ENCODE measurements around the gene SPESP1. TPM values are rescaled to one million over a fixed set of nuclear protein-coding genes. Genes with fewer than 3 reads are reported as not detected.
A peak's percentile ranks its signal among the peaks of the same experiment; 100 is the strongest.

The SPESP1 gene
- total and polyA plus RNA-seq, 2 experiments from 2014 or later = not detected

DNA sequence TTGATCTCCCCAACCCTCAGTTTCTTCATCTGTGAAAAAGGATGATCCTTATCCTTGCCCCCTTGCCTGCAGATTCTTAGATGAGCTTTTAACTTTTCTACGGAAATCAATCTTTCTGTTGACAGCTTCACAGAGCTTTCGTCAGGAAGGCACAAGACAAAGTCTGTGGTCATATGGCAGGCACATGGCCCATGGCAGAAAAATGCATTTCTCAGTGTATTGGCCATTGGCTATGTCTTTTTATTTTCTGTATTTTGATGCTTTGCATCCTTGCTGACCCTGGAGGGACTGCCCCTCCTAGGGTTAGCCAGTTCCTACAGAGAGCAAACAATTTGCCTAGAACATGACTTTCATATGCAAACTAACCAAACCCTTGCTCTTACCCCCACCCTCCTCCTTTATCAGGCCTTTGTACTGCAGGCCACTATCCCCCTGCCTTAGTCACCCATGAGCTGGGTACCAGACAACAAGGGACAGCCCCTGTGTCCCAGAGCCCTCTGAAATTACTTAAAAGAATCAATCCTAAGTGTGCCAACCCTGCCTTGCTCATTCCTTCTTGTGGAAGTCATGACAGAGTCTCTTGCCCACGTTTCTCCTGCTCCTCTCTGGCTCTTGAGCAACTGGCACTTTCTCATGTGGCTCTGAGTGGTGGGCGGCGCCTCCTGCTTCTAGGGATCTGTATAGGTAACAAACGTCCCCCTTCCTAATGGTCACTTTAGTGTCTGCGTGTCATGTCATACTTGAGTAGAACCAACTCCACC is 60.1 kb downstream of the SPESP1 start:
- peak overlapping the region; percentile 78; the same call in 1 of the 2 replicates for H2AFZ ChIP-seq
- peak overlapping the region; percentile 52 for H3K4me2 ChIP-seq
- peaks cover 23% of the 10 kb centered on the region for H3K4me1 Mint-ChIP-seq
- no peak overlapping the region for H3K4me3 ChIP-seq
- H3K9me3 Mint-ChIP-seq = peaks cover 29% of the 10 kb centered on the region
- H3K9me2 ChIP-seq (ENCODE audit: insufficient read depth) = no peaks in the 10 kb centered on the region
- H3K4me1 ChIP-seq (ENCODE audit: insufficient read depth) = peaks cover 10% of the 10 kb centered on the region
- TF ChIP-seq ZNF114 (CRISPR knock-in tag; IDR thresholded peaks at IDR 0.05) (no peak), EZH2 (IDR thresholded peaks at IDR 0.05; ENCODE audit: low read depth, unreplicated experiment) (no peak), JUNB (IDR thresholded peaks at IDR 0.05; ENCODE audit: unreplicated experiment) (no peak), ZNF331 (CRISPR knock-in tag; IDR thresholded peaks at IDR 0.05; ENCODE audit: low read depth) (no peak), NANOG (IDR thresholded peaks at IDR 0.05; ENCODE audit: borderline replicate concordance) (no peak), EZH2phosphoT487 (IDR thresholded peaks at IDR 0.05; ENCODE audit: unreplicated experiment) (no peak), CREB1 (CRISPR knock-in tag; IDR thresholded peaks at IDR 0.05; ENCODE audit: low read depth) (no peak), STAT1 (IDR thresholded peaks at IDR 0.05; ENCODE audit: unreplicated experiment) (no peak), POLR2AphosphoS5 (IDR thresholded peaks at IDR 0.05; ENCODE audit: low read depth) (no peak)
- TF ChIP-seq, protein P1, sequence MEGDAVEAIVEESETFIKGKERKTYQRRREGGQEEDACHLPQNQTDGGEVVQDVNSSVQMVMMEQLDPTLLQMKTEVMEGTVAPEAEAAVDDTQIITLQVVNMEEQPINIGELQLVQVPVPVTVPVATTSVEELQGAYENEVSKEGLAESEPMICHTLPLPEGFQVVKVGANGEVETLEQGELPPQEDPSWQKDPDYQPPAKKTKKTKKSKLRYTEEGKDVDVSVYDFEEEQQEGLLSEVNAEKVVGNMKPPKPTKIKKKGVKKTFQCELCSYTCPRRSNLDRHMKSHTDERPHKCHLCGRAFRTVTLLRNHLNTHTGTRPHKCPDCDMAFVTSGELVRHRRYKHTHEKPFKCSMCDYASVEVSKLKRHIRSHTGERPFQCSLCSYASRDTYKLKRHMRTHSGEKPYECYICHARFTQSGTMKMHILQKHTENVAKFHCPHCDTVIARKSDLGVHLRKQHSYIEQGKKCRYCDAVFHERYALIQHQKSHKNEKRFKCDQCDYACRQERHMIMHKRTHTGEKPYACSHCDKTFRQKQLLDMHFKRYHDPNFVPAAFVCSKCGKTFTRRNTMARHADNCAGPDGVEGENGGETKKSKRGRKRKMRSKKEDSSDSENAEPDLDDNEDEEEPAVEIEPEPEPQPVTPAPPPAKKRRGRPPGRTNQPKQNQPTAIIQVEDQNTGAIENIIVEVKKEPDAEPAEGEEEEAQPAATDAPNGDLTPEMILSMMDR (conservative IDR thresholded peaks at IDR 0.05; ENCODE audit: low read depth in 2 of 2) = no peak
- TF ChIP-seq, protein P2, sequence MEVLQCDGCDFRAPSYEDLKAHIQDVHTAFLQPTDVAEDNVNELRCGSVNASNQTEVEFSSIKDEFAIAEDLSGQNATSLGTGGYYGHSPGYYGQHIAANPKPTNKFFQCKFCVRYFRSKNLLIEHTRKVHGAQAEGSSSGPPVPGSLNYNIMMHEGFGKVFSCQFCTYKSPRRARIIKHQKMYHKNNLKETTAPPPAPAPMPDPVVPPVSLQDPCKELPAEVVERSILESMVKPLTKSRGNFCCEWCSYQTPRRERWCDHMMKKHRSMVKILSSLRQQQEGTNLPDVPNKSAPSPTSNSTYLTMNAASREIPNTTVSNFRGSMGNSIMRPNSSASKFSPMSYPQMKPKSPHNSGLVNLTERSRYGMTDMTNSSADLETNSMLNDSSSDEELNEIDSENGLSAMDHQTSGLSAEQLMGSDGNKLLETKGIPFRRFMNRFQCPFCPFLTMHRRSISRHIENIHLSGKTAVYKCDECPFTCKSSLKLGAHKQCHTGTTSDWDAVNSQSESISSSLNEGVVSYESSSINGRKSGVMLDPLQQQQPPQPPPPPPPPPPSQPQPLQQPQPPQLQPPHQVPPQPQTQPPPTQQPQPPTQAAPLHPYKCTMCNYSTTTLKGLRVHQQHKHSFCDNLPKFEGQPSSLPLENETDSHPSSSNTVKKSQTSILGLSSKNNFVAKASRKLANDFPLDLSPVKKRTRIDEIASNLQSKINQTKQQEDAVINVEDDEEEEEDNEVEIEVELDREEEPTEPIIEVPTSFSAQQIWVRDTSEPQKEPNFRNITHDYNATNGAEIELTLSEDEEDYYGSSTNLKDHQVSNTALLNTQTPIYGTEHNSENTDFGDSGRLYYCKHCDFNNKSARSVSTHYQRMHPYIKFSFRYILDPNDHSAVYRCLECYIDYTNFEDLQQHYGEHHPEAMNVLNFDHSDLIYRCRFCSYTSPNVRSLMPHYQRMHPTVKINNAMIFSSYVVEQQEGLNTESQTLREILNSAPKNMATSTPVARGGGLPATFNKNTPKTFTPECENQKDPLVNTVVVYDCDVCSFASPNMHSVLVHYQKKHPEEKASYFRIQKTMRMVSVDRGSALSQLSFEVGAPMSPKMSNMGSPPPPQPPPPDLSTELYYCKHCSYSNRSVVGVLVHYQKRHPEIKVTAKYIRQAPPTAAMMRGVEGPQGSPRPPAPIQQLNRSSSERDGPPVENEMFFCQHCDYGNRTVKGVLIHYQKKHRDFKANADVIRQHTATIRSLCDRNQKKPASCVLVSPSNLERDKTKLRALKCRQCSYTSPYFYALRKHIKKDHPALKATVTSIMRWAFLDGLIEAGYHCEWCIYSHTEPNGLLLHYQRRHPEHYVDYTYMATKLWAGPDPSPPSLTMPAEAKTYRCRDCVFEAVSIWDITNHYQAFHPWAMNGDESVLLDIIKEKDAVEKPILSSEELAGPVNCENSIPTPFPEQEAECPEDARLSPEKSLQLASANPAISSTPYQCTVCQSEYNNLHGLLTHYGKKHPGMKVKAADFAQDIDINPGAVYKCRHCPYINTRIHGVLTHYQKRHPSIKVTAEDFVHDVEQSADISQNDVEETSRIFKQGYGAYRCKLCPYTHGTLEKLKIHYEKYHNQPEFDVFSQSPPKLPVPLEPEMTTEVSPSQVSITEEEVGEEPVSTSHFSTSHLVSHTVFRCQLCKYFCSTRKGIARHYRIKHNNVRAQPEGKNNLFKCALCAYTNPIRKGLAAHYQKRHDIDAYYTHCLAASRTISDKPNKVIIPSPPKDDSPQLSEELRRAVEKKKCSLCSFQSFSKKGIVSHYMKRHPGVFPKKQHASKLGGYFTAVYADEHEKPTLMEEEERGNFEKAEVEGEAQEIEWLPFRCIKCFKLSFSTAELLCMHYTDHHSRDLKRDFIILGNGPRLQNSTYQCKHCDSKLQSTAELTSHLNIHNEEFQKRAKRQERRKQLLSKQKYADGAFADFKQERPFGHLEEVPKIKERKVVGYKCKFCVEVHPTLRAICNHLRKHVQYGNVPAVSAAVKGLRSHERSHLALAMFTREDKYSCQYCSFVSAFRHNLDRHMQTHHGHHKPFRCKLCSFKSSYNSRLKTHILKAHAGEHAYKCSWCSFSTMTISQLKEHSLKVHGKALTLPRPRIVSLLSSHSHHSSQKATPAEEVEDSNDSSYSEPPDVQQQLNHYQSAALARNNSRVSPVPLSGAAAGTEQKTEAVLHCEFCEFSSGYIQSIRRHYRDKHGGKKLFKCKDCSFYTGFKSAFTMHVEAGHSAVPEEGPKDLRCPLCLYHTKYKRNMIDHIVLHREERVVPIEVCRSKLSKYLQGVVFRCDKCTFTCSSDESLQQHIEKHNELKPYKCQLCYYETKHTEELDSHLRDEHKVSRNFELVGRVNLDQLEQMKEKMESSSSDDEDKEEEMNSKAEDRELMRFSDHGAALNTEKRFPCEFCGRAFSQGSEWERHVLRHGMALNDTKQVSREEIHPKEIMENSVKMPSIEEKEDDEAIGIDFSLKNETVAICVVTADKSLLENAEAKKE (CRISPR knock-in tag; IDR thresholded peaks at IDR 0.05) = no peak
- TF ChIP-seq, protein P3, sequence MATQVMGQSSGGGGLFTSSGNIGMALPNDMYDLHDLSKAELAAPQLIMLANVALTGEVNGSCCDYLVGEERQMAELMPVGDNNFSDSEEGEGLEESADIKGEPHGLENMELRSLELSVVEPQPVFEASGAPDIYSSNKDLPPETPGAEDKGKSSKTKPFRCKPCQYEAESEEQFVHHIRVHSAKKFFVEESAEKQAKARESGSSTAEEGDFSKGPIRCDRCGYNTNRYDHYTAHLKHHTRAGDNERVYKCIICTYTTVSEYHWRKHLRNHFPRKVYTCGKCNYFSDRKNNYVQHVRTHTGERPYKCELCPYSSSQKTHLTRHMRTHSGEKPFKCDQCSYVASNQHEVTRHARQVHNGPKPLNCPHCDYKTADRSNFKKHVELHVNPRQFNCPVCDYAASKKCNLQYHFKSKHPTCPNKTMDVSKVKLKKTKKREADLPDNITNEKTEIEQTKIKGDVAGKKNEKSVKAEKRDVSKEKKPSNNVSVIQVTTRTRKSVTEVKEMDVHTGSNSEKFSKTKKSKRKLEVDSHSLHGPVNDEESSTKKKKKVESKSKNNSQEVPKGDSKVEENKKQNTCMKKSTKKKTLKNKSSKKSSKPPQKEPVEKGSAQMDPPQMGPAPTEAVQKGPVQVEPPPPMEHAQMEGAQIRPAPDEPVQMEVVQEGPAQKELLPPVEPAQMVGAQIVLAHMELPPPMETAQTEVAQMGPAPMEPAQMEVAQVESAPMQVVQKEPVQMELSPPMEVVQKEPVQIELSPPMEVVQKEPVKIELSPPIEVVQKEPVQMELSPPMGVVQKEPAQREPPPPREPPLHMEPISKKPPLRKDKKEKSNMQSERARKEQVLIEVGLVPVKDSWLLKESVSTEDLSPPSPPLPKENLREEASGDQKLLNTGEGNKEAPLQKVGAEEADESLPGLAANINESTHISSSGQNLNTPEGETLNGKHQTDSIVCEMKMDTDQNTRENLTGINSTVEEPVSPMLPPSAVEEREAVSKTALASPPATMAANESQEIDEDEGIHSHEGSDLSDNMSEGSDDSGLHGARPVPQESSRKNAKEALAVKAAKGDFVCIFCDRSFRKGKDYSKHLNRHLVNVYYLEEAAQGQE (IDR thresholded peaks at IDR 0.05; ENCODE audit: unreplicated experiment) = no peak
- TF ChIP-seq, protein P4, sequence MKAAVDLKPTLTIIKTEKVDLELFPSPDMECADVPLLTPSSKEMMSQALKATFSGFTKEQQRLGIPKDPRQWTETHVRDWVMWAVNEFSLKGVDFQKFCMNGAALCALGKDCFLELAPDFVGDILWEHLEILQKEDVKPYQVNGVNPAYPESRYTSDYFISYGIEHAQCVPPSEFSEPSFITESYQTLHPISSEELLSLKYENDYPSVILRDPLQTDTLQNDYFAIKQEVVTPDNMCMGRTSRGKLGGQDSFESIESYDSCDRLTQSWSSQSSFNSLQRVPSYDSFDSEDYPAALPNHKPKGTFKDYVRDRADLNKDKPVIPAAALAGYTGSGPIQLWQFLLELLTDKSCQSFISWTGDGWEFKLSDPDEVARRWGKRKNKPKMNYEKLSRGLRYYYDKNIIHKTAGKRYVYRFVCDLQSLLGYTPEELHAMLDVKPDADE (IDR thresholded peaks at IDR 0.05) = no peak
- ATAC-seq (peak; percentile 97), DNase-seq (ENCODE audit: low spot score) (peak; percentile 28)
- no peaks in the 10 kb centered on the region for H3F3A ChIP-seq (replicated peaks; ENCODE audit: low read depth)
- no peaks in the 10 kb centered on the region for H3K79me2 ChIP-seq (replicated peaks; ENCODE audit: insufficient read depth)
- H3K36me3 Mint-ChIP-seq (ENCODE audit: low read depth) = peaks cover 19% of the 10 kb centered on the region
- no peak overlapping the region; the same call in 2 of the 3 replicates for H3K4me3 Mint-ChIP-seq
- H3K27me3 ChIP-seq (ENCODE audit: insufficient read depth) = no peaks in the 10 kb centered on the region
- H3K27ac ChIP-seq (ENCODE audit: low read depth) = no peak overlapping the region
- peaks cover 24% of the 10 kb centered on the region for H3K27me3 Mint-ChIP-seq (ENCODE audit: insufficient read depth, low read depth, poor library complexity)
- no peaks in the 10 kb centered on the region for H4K20me1 ChIP-seq (replicated peaks; ENCODE audit: insufficient read depth)
- H3K27ac Mint-ChIP-seq = no peak overlapping the region
- H3K36me3 ChIP-seq (ENCODE audit: insufficient read depth) = no peaks in the 10 kb centered on the region

All from GM23338 (cell line).